NCI-H1105 (cell line): ENCODE measurements around the gene ANXA11.

Experiments used
- DNase-seq: peaks from one replicate; lab custom pipeline; 2025; lab: John Stamatoyannopoulos, UW

ANXA11 gene

GRCh38 chr10:80165173-80165572, 40.2 kb downstream of the ANXA11 start:
- no peak for DNase-seq

GRCh38 chr10:80164596-80164995, 40.7 kb downstream of the ANXA11 start:
- DNase-seq: no peak

DNA sequence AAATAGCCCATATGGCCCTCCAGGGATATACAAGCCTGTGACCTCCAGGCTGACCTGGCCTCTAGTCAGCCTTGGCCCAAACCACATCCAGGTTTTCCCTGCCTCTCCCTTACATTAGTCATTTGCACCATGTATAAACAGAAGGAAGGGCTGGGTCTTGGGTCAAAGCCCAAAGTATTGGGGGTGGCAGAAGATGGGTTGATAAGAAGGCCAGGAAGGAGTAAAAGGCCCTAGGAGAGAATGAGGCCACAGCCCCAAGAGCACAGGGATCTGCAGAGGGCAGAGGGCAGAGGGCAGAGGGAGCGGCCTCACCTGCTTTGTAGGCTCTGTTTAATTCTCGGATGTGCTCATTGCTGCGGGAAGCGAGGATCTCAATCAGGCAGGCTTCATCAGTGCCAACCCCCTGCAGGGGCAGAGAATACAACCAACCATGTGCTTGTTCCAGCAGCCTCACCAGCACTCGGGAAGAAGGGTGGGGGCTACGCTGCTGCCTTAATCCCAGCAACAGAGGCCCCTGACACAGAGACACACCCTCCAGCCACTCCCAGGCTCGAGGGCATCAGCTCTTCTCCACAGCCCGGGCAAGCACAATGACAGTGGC, 41.5 kb downstream of the ANXA11 start:
- DNase-seq: no peak

DNA sequence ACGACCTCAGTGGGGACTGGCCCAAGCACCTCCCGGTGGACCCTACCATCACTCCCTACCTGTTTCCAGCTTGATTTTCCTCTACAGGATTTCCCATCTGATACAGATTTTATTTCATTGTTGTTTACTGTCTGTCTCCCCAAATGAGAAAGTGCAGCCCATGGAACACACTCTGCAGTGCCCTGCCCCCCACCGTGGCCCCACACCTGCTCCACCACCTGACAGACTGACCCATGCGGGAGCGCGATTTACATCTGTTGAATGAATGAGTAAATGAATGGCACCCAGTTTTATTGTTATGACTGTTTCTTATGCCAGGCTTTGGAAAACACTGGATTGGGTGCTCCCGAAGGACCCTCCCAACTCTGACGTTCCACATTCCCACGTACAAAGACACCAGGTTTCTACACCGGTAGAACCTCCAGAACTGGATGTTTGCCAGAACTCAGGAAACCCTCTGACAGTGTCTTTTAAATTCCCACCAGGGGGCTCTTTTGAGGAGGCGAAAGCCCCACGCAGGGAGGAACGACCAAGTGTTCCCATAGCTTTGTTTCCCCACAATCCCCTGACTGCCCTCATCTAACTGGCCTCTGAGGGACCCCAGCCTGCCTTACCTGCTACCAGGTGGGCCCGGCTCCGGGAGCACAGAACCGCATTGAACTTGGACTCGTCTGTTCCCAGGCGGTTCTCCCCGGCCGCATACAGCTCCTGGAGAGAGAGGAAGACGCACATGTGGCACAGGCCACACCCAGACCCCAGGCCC, 43.8 kb downstream of the ANXA11 start:
- peak; percentile 13 for DNase-seq

GRCh38 chr10:80160361-80161320, 44.7 kb downstream of the ANXA11 start:
- DNase-seq: no peak

- DNase-seq: no peak
These were observed 46.0 kb downstream of the ANXA11 start for GRCh38 chr10:80159166-80159873.

- no peak for DNase-seq
These were observed 46.7 kb downstream of the ANXA11 start for GRCh38 chr10:80158598-80159127.

- DNase-seq: no peak
These were observed 47.2 kb downstream of the ANXA11 start for GRCh38 chr10:80158126-80158525.

DNA sequence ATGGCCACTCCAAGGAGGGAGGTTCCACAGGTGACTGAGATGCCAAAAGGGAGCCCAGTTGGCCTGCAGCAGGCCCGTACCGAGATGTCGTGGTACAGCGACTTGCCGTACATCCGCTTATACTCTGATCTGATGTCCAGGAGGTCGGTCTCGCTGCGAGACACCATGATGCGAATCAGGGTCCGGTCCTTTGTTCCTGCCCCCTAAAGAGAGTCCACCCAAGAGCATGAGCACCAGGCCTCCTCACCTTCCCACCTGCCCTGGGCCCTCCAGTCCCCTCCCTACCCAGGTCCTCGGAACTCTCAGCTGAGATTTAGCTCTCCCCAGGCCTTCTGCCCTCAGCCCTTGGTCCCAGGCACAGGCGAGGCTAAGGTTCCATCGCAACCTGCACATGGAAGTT, 47.8 kb downstream of the ANXA11 start:
- DNase-seq: no peak

- DNase-seq: no peak
These were observed 49.1 kb downstream of the ANXA11 start for GRCh38 chr10:80156216-80156615.

GRCh38 chr10:80155696-80156215, 49.6 kb downstream of the ANXA11 start:
- DNase-seq: no peak

- no peak for DNase-seq
These were observed 50.2 kb downstream of the ANXA11 start for GRCh38 chr10:80154978-80155695.

- no peak for DNase-seq
These were observed 50.7 kb downstream of the ANXA11 start for GRCh38 chr10:80154626-80154977.

GRCh38 chr10:80153460-80153859, 51.9 kb downstream of the ANXA11 start:
- DNase-seq: no peak

DNA sequence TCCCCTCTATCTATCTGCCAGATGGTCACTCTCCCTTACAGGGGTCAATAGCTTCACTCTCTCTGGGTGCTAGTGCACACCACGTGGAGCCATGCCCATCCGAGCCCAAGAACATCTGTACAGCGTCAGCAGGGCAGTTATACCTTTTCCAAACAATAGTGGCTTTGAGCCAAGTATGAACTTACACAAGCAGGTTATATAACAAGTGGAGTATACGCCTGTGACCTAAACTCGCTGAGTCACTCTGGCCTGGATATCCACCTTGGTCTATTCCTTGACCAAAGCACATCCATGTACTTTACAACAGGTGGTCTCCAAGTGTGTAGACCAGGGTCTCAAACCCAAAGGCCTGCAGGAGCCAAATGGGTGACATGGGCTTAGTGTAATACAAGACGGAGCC, 52.5 kb downstream of the ANXA11 start:
- no peak for DNase-seq

- DNase-seq: no peak
These were observed 55.2 kb downstream of the ANXA11 start for GRCh38 chr10:80150172-80150571.

GRCh38 chr10:80149123-80149522, 56.2 kb downstream of the ANXA11 start:
- DNase-seq: no peak

DNA sequence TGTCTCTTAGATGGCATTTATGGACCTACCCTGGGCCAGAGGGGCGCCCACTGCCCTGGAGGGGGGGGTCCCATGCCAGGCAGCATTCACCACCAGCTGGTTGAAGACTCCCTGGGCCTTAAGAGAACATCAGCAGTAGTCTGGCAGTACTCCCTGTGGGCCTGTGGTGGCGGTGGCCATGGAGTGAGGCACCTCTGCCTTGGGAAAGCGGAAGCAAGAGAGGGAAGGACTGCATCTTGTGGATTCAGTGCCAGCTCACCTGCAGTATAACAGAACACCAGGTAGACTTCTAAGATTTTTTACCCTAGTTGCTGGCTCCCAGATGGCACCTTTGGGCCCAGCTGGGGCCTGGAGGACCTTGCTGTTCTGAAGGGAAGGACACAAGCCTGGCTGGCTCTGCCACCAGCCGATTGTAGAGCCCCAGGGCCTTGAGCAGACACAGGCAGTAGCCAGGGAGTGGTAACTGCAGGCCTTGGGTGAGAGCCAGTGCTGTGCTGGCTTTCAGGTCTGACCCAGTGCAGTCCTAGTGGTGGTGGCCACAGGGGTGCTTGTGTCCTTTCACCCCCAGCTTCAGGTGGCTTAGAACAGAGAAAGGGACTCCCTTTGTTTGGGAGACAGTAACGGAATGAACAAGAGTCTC, 57.1 kb downstream of the ANXA11 start:
- no peak for DNase-seq

DNA sequence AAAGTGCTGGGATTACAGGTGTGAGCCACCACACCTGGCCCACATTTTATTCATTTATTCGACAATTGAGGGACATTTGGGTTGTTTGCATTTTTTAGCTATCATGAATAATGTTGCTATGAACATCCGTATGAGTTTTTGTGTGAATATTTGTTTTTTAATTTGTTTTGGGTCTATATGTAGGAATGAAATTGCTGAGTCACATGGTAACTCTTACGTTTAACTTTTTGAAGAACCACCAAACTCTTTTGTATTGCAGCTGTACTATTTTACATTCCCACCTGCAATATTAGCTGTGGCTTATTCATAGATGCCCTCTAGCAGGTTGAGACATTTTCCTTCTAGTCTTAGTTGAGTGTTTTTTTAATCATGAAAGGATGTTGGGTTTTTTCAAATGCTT, 58.4 kb downstream of the ANXA11 start:
- DNase-seq: no peak
